ENCODE measurements around the gene SESTD1. TPM values are rescaled to one million over a fixed set of nuclear protein-coding genes. Genes with fewer than 3 reads are reported as not detected.

SESTD1 gene
- total RNA-seq, 4 donors from 2014 or later: 9.7 to 28.1 (median 21.3) TPM

DNA sequence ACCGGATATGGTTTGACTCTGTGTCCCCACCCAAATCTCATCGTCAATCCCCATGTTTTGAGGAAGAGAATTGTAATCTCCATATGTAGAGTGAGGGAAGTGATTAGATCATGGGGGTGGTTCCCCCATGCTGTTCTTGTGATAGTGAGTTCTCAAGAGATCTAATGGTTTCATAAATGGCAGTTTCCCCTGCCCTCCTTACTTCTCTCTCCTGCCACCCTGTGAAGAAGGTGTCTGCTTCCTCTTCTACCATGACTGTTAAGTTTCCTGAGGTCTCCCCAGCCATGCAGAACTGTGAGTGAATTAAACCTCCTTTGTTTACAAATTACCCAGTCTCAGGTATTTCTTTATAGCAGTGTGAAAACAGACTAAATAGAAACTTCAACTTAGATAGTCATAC, 69.5 kb downstream of the SESTD1 start:
- intact Hi-C loops (cut with DNase I): no loop called here
- Histone ChIP-seq H3K27me3 (no peaks in the 10 kb centered on the region), H3K4me3 (replicated peaks in 1 of 3) (no peak overlapping the region), H3K27ac (no peak overlapping the region), H3K4me1 (no peaks in the 10 kb centered on the region), H3K36me3 (no peaks in the 10 kb centered on the region), H3K9me3 (no peaks in the 10 kb centered on the region)
- TF ChIP-seq CTCF (IDR thresholded peaks at IDR 0.05) (no peak), POLR2A (IDR thresholded peaks at IDR 0.05) (no peak)
- 93 to 97% methylated on average over 2 of the region's 2 CpGs for WGBS, 2 donors
- no peak for DNase-seq

DNA sequence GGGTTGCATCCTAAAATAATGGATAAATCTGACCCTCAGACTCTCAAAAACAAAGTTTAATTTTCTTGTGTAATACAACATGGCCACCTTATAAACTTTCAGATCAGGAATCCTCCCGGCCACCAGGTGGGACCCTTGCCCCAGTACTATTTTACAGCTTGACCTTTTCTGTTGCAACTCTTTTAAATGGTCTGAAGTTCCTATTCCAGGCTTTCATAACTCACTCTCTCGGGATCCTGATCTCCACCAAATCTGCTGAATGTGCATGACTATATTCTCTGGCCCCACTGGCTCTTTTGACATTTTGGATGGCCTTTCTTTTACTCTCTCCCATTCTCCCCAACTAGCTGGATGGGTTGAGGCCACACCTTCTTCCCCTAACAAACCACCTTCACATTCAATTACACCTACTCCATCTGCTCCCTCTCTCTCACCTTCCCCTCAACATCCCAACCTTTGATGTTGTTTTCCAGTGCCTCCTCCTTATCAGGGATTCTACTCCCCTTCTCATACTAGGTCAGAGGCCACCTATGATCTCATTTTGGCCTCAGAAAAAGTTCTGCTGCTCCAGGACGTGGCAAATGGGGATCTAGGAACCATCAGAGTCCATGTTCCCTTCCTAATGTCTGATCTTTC, 70.8 kb downstream of the SESTD1 start:
- H3K36me3 ChIP-seq: no peaks in the 10 kb centered on the region
- no peaks in the 10 kb centered on the region for H3K9me3 ChIP-seq
- intact Hi-C loops (cut with DNase I): no loop called here
- no peak overlapping the region for H3K27ac ChIP-seq
- H3K27me3 ChIP-seq: no peaks in the 10 kb centered on the region
- TF ChIP-seq CTCF (IDR thresholded peaks at IDR 0.05) (no peak), POLR2A (IDR thresholded peaks at IDR 0.05) (no peak)
- no peaks in the 10 kb centered on the region for H3K4me1 ChIP-seq
- H3K4me3 ChIP-seq (replicated peaks in 1 of 3): no peak overlapping the region
- WGBS, 2 donors: 90 to 91% methylated on average over 3 of the region's 3 CpGs
- no peak for DNase-seq

DNA sequence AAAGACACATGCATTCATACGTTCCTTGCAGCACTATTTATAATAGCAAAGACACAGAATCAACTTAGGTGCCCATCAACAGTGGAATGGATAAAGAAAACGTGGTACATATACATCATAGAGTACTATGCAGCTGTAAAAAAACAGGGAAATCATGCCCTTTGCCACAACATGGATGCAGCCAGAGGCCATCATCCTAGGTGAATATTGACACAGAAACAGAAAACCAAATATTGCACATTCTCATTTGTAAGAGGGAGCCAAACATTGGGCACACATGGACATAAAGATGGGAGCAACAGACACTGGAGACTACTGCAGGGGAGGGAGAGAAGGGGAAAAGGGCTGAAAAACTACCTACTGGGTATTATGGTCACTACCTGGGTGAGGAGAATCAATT, 73.5 kb downstream of the SESTD1 start:
- no peaks in the 10 kb centered on the region for H3K36me3 ChIP-seq
- no peaks in the 10 kb centered on the region for H3K9me3 ChIP-seq
- no peaks in the 10 kb centered on the region for H3K27me3 ChIP-seq
- no peak for DNase-seq
- H3K4me1 ChIP-seq: no peaks in the 10 kb centered on the region
- H3K27ac ChIP-seq: no peak overlapping the region
- 95 to 96% methylated on average over 2 of the region's 2 CpGs for WGBS, 2 donors
- H3K4me3 ChIP-seq (replicated peaks in 1 of 3): no peak overlapping the region
- no peak for TF ChIP-seq POLR2A (IDR thresholded peaks at IDR 0.05)
- no peak for TF ChIP-seq CTCF (IDR thresholded peaks at IDR 0.05)
- intact Hi-C loops (cut with DNase I): no loop called here

GRCh38 chr2:179186126-179186525, 78.5 kb downstream of the SESTD1 start:
- 88 to 90% methylated on average over 1 of the region's 1 CpG for WGBS, 2 donors
- Histone ChIP-seq H3K4me3 (replicated peaks in 1 of 3) (no peak overlapping the region), H3K27ac (no peak overlapping the region), H3K36me3 (no peaks in the 10 kb centered on the region), H3K9me3 (no peaks in the 10 kb centered on the region), H3K27me3 (no peaks in the 10 kb centered on the region), H3K4me1 (no peaks in the 10 kb centered on the region)
- TF ChIP-seq CTCF (IDR thresholded peaks at IDR 0.05): no peak
- TF ChIP-seq POLR2A (IDR thresholded peaks at IDR 0.05): no peak
- intact Hi-C loops (cut with DNase I): no loop called here
- no peak for DNase-seq

DNA sequence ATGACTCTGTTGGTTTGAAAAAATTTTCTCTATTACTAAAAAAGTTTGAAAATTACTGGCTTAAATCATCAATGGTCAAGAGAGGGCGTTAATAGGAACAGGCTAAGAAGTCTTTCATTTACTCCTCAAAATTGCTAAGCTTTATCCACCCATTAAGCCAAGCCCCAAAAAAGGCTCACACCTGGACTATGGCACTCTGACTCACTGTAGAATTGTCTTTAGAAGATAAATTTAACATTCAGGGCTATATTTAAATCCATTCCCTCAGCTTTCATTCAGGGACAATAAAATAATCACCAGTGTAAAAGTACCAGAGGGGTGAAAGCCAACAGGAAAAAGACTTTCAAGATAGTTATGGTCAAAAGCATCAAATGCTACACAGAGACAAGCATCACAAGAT, 80.0 kb downstream of the SESTD1 start:
- intact Hi-C loops (cut with DNase I): no loop called here
- Histone ChIP-seq H3K36me3 (no peaks in the 10 kb centered on the region), H3K4me3 (replicated peaks in 1 of 3) (no peak overlapping the region), H3K27me3 (no peaks in the 10 kb centered on the region), H3K9me3 (no peaks in the 10 kb centered on the region), H3K4me1 (no peaks in the 10 kb centered on the region), H3K27ac (no peak overlapping the region)
- no peak for DNase-seq
- WGBS, 2 donors: 91 to 93% methylated on average over 1 of the region's 1 CpG
- TF ChIP-seq CTCF (IDR thresholded peaks at IDR 0.05) (no peak), POLR2A (IDR thresholded peaks at IDR 0.05) (no peak)
